A673 (cell line): Measurements from ENCODE around the gene LCAT.

Experiments used
- CTCF ChIP-seq: fragments of 300-800, 200-600 bp; sonication (generic); conservative IDR thresholded peaks from 2 replicates; pipeline ENCODE4 v1.5.1; 2017; ENCODE audit warnings: low read depth, mild to moderate bottlenecking, antibody characterized with exemption, low read length, moderate library complexity, mixed read lengths
- EZH2 ChIP-seq: fragments of 200-600 bp; sonication (generic); IDR thresholded peaks from 2 replicates; pipeline ENCODE4 v1.6.1; 2017; ENCODE audit warnings: borderline replicate concordance, low read depth, mild to moderate bottlenecking, mixed read lengths, antibody characterized with exemption, low read length; ENCODE audit not compliant: poor library complexity, severe bottlenecking

DNA sequence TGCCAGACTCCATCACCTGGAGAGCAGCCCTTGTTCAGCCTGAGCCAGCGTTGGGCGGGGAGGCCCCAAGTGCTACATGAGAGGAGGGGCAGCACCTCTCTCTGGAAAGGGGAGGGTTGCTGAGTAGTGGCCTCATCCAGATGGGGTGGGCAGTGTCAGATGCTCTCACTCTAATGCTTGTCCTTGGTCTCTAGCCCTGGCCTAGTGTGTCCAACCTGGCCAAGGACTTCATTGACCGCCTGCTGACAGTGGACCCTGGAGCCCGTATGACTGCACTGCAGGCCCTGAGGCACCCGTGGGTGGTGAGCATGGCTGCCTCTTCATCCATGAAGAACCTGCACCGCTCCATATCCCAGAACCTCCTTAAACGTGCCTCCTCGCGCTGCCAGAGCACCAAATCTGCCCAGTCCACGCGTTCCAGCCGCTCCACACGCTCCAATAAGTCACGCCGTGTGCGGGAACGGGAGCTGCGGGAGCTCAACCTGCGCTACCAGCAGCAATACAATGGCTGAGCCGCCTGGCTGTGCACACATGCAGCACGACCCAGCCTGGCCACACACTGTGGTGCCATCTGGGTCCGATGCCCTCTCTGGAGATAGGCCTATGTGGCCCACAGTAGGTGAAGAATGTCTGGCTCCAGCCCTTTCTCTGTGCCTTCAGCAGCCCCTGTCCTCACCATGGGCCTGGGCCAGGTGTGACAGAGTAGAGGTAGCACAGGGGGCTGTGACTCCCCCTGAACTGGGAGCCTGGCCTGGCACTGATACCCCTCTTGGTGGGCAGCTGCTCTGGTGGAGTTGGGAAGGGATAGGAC lies 16.6 kb downstream of the LCAT start:
- no peak for TF ChIP-seq CTCF
- TF ChIP-seq EZH2 = no peak
